Suprapubic skin (tissue), 4 donors: ENCODE results near the gene CUL1. TPM values are rescaled to one million over a fixed set of nuclear protein-coding genes. Genes with fewer than 3 reads are reported as not detected.

Experiments used
- DNase-seq, 2 donors: peaks; one replicate each; pipeline ENCODE4 v3.0.0-alpha.2; 2019; ENCODE audit warnings: low spot score in 2 of 2
- H3K27ac ChIP-seq: fragments of 200-600 bp; sonication (generic); one replicate; pipeline ENCODE4 v1.5.1; 2019
- H3K27me3 ChIP-seq: fragments of 200-600 bp; sonication (generic); one replicate; pipeline ENCODE4 v1.5.1; 2019
- H3K36me3 ChIP-seq: fragments of 200-600 bp; sonication (generic); one replicate; pipeline ENCODE4 v1.5.1; 2019
- H3K4me1 ChIP-seq: fragments of 200-600 bp; sonication (generic); one replicate; pipeline ENCODE4 v1.5.1; 2019
- H3K4me3 ChIP-seq: fragments of 200-600 bp; sonication (generic); one replicate; pipeline ENCODE4 v1.5.1; 2019; ENCODE audit warnings: mild to moderate bottlenecking
- H3K9me3 ChIP-seq: fragments of 200-600 bp; sonication (generic); one replicate; pipeline ENCODE4 v1.5.1; 2019
- EP300 ChIP-seq: sonication (generic); formaldehyde crosslinking; IDR thresholded peaks from one replicate; pipeline ENCODE4 v1.6.1; 2017; ENCODE audit warnings: antibody characterized with exemption
- POLR2A ChIP-seq, 2 donors: fragments of 450-650 bp; IDR thresholded peaks; one replicate each; pipeline ENCODE4 v1.6.1; 2017; ENCODE audit warnings: antibody characterized with exemption in 2 of 2, mild to moderate bottlenecking in 2 of 2, moderate library complexity in 2 of 2
- POLR2AphosphoS5 ChIP-seq, 3 donors: sonication (generic); formaldehyde crosslinking; IDR thresholded peaks; one replicate each; pipeline ENCODE4 v1.6.1; 2017; ENCODE audit warnings: antibody characterized with exemption in 3 of 3
- WGBS: methylation state at CpG from one replicate; pipeline ENCODE4 v1.1.5; 2018; 5-methylcytosine and 5-hydroxymethylcytosine counted together
- total RNA-seq, 4 donors: library from RNA; depleted of rRNA; stranded (reverse); fragments of >200 nt; gene quantifications; one replicate each; pipeline ENCODE4 v1.1.0, GENCODE V29; 2016
- TF ChIP-seq, protein P1 (sequence below), 2 donors: fragments of 200-600 bp in 1 of 2; fragments of 450-650 bp in 1 of 2; sonication (generic) in 1 of 2; IDR thresholded peaks; one replicate each; pipeline ENCODE4 v1.5.1; 2016 to 2019; ENCODE audit warnings: antibody characterized with exemption in 2 of 2, mild to moderate bottlenecking in 1 of 2, moderate library complexity in 1 of 2

The CUL1 gene
- total RNA-seq, 4 donors from 2014 or later = 49.6 to 63.0 (median 56.6) TPM

DNA sequence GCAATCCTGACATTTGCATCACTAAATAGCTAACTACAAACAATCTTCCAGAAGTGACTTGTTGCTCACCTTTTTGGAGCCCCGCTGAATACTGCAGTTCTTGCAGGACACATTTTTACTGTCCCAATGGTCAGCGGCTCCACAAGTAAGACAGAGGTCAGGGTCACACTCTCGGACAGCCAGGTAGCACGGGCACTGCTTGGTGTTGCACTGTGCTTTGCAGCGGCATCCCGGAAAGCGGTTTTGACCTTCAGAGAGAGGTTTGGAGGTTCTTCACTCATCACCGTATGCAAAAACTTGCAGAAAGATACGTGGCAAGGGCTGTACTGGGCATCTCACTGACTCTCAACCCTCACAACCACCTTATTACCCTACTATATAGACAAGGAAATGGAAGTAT, 115.2 kb downstream of the CUL1 start:
- peaks cover 56% of the 10 kb centered on the region for H3K36me3 ChIP-seq
- no peak for DNase-seq
- WGBS = 97% methylated on average over 9 of the region's 9 CpGs

DNA sequence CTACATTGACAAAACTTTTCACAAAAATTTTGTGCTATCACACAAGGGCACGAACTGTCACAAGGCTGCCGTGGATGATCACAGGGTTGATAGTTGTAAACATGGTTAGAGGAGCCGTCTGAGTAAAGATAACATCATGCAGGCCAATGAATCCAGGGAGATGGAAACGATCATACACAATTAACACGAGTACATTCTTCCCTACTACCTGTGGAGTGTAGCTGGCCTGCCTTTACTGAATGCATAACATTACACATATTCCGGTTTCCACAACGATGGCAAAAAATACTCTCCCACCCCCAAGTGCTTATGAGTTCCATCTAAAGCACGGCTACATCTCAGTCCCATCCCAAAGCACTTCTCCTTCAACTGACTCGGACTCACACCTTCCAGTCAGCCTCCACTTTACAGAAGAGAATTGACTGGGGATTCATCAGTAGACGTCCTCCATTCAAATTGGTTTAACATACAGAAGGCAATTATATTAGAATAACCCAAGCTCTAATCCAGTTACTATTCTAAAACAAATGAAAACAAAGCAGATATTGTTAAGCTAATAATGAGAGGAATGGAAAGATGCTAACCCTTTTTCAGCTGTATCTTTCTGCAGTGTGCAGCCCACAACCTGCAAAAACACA, 116.3 kb downstream of the CUL1 start:
- Histone ChIP-seq H3K27ac (no peak overlapping the region), H3K4me3 (no peak overlapping the region), H3K4me1 (no peaks in the 10 kb centered on the region), H3K27me3 (no peaks in the 10 kb centered on the region), H3K9me3 (no peaks in the 10 kb centered on the region), H3K36me3 (peaks cover 55% of the 10 kb centered on the region)
- 86% methylated on average over 10 of the region's 10 CpGs for WGBS
- no peak for DNase-seq
- TF ChIP-seq POLR2A (IDR thresholded peaks at IDR 0.05) (no peak), POLR2AphosphoS5 (IDR thresholded peaks at IDR 0.05) (no peak), EP300 (no peak)
- TF ChIP-seq, protein P1, sequence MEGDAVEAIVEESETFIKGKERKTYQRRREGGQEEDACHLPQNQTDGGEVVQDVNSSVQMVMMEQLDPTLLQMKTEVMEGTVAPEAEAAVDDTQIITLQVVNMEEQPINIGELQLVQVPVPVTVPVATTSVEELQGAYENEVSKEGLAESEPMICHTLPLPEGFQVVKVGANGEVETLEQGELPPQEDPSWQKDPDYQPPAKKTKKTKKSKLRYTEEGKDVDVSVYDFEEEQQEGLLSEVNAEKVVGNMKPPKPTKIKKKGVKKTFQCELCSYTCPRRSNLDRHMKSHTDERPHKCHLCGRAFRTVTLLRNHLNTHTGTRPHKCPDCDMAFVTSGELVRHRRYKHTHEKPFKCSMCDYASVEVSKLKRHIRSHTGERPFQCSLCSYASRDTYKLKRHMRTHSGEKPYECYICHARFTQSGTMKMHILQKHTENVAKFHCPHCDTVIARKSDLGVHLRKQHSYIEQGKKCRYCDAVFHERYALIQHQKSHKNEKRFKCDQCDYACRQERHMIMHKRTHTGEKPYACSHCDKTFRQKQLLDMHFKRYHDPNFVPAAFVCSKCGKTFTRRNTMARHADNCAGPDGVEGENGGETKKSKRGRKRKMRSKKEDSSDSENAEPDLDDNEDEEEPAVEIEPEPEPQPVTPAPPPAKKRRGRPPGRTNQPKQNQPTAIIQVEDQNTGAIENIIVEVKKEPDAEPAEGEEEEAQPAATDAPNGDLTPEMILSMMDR (IDR thresholded peaks at IDR 0.05) = no peak

More for the DNA sequence above, 115.2 kb downstream of the CUL1 start:
- Histone ChIP-seq H3K9me3 (no peaks in the 10 kb centered on the region), H3K27ac (no peak overlapping the region), H3K4me1 (no peaks in the 10 kb centered on the region), H3K27me3 (no peaks in the 10 kb centered on the region), H3K4me3 (no peak overlapping the region)
- TF ChIP-seq POLR2A (IDR thresholded peaks at IDR 0.05) (no peak), EP300 (no peak), POLR2AphosphoS5 (IDR thresholded peaks at IDR 0.05) (no peak)
- TF ChIP-seq, protein P1 (IDR thresholded peaks at IDR 0.05) = no peak

DNA sequence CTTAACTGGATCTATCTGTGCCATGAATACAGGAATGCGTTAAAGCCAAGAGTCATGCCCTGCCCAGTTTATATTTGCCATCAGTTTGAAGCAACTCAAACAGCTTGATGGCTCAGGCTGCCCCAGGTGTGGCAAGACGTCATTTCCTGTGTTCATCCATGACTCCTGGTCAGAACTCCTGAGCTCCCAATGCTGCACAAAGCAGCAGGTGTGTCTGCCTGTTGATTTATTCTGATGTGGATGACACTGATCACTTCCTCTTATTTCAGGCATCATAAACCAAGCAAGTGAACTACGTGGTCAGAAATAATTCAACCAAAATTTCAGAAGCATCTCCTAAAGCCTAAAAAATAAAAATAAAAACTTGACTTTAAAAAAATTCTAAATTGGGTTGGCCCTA, 116.9 kb downstream of the CUL1 start:
- Histone ChIP-seq H3K27ac (no peak overlapping the region), H3K4me1 (no peaks in the 10 kb centered on the region), H3K9me3 (no peaks in the 10 kb centered on the region), H3K27me3 (no peaks in the 10 kb centered on the region), H3K4me3 (no peak overlapping the region), H3K36me3 (peaks cover 49% of the 10 kb centered on the region)
- no peak for DNase-seq
- WGBS = 85% methylated on average over 3 of the region's 3 CpGs
- TF ChIP-seq, protein P1 (IDR thresholded peaks at IDR 0.05) = no peak
- no peak for TF ChIP-seq POLR2AphosphoS5 (IDR thresholded peaks at IDR 0.05)

DNA sequence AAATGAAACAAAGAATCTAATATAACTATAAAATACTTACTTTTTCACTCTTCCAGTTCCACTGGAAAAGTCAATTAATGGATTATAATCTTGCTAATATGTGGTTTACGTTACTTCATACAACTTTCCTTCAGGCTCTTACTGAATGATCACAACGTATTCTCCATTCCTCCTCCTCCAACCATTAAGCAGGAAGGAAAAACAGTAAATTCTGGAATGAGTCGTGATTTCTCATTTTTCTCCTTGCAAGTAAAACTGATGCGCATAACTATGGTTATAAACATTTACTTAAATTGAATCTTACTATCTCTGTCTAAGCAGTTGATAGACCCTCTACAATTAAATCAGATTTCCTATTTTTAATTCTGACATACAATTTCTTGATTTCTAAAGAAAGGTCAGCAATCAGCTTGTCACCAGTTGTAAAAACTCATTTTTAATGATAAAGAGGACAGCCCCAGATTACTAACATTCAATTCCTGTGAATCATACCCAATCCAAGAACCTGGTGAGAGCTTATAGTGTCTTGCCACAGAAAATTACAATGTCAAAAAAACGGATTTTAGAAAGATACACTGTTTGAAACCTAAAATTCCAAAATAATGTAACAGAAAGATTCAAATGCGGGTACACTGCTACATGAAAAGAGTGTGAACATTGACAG, 121.1 kb downstream of the CUL1 start:
- 85% methylated on average over 6 of the region's 6 CpGs for WGBS
- Histone ChIP-seq H3K27me3 (no peaks in the 10 kb centered on the region), H3K36me3 (peaks cover 40% of the 10 kb centered on the region), H3K27ac (no peak overlapping the region), H3K4me1 (no peaks in the 10 kb centered on the region), H3K9me3 (no peaks in the 10 kb centered on the region), H3K4me3 (no peak overlapping the region)
- TF ChIP-seq POLR2AphosphoS5 (IDR thresholded peaks at IDR 0.05) (no peak), EP300 (no peak), POLR2A (IDR thresholded peaks at IDR 0.05) (no peak)
- TF ChIP-seq, protein P1 (IDR thresholded peaks at IDR 0.05) = no peak
- DNase-seq = no peak

DNA sequence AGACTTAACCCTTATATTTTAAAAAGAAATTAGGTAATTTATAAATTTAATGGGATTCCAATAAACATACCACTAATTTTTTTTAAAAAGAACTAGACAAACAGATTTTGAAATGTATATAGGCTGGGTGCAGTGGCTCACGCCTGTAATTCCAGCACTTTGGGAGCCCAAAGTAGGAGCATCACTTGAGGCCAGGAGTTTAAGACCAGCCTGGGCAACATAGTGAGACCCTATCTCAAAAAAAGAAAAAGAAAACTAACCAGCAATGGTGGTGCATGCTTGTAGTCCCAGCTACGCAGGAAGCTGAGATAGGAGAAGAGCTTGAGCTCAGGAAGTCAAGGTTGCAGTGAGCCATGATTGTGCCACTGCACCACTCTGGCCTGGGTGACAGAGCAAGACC, 122.7 kb downstream of the CUL1 start:
- 91% methylated on average over 2 of the region's 2 CpGs for WGBS
- peaks cover 30% of the 10 kb centered on the region for H3K36me3 ChIP-seq
- no peaks in the 10 kb centered on the region for H3K27me3 ChIP-seq
- H3K4me1 ChIP-seq = no peaks in the 10 kb centered on the region
- TF ChIP-seq POLR2AphosphoS5 (IDR thresholded peaks at IDR 0.05) (no peak), EP300 (no peak), POLR2A (IDR thresholded peaks at IDR 0.05) (no peak)
- TF ChIP-seq, protein P1 (IDR thresholded peaks at IDR 0.05) = no peak
- no peak overlapping the region for H3K27ac ChIP-seq
- H3K4me3 ChIP-seq = no peak overlapping the region
- H3K9me3 ChIP-seq = no peaks in the 10 kb centered on the region
- DNase-seq = no peak
